Uterus (tissue), 2 donors: ENCODE measurements around the gene CAMKV.

Experiments used
- CTCF ChIP-seq, 4 experiments: fragments of 200-600 bp in 2 of 4; fragments of 450-650 bp in 2 of 4; sonication (generic) in 2 of 4; IDR thresholded peaks; one replicate each; pipeline ENCODE4 v1.5.1; 2016 to 2019; ENCODE audit warnings: antibody characterized with exemption in 4 of 4, mild to moderate bottlenecking in 2 of 4, moderate library complexity in 1 of 4
- POLR2A ChIP-seq, 2 donors: fragments of 450-650 bp; IDR thresholded peaks; one replicate each; pipeline ENCODE4 v1.6.1; 2016; ENCODE audit warnings: antibody characterized with exemption in 2 of 2, mild to moderate bottlenecking in 1 of 2, moderate library complexity in 1 of 2

- TF ChIP-seq CTCF (IDR thresholded peaks at IDR 0.05) (no peak), POLR2A (IDR thresholded peaks at IDR 0.05) (no peak)
These were observed 56.1 kb downstream of the CAMKV start, which contains the start of gene UBA7 for GRCh38 chr3:49813497-49814174.
